Measurements from ENCODE around the gene MGMT. TPM values are rescaled to one million over a fixed set of nuclear protein-coding genes. Genes with fewer than 3 reads are reported as not detected.

MGMT gene
- total and polyA plus RNA-seq, 9 of the 15 experiments (the other 6 are each of a cell fraction or from before 2014, with no cell fraction given), result 0.03 to 0.29 (median 0.11) TPM; not detected in 4

- peaks cover 0 to 16% of the 10 kb centered on the region in 2 experiments; a peak in 2 of 5 replicates for H3K27me3 ChIP-seq (ENCODE audit: control insufficient read depth in 2 of 2, insufficient read depth in 2 of 2, low read length in 2 of 2)
- no TSS peak for BruUV-seq (replicated peaks)
- ChIA-PET CTCF (ENCODE audit: low intra/inter-chr PET ratio) (no interaction called here), POLR2A (no interaction called here)
- no peak for FAIRE-seq
- DNase-seq (ENCODE audit: extremely low read depth in 1 of 4, low spot score in 3 of 4), result no peak
- H4K20me1 ChIP-seq (replicated peaks; ENCODE audit: control insufficient read depth, insufficient read depth, low read length), result no peaks in the 10 kb centered on the region
- H3K36me3 ChIP-seq (ENCODE audit: control insufficient read depth, insufficient read depth, low read length), result no peaks in the 10 kb centered on the region
- no peak for ATAC-seq
- H3K9me3 ChIP-seq (replicated peaks; ENCODE audit: control insufficient read depth, insufficient read depth, low read depth, low read length), result no peaks in the 10 kb centered on the region
- TF ChIP-seq MAFF (IDR thresholded peaks at IDR 0.05; ENCODE audit: low read length) (no peak), DDX20 (tag; IDR thresholded peaks at IDR 0.05; ENCODE audit: low read depth) (no peak), NBN (IDR thresholded peaks at IDR 0.05; ENCODE audit: low read depth) (no peak), HNRNPH1 (optimal IDR thresholded peaks at IDR 0.05; ENCODE audit: low read depth, low read length) (no peak), MTA2 (IDR thresholded peaks at IDR 0.05; ENCODE audit: low read depth) (no peak), ZKSCAN3 (CRISPR knock-in tag; IDR thresholded peaks at IDR 0.05) (no peak), BRF2 (IDR thresholded peaks at IDR 0.05; ENCODE audit: borderline replicate concordance, insufficient read depth, insufficient read length) (no peak), FOXA1 (IDR thresholded peaks at IDR 0.05; ENCODE audit: borderline replicate concordance) (no peak), ZNF408 (CRISPR knock-in tag; IDR thresholded peaks at IDR 0.05; ENCODE audit: low read depth) (no peak), ZBTB7A (IDR thresholded peaks at IDR 0.05; ENCODE audit: borderline replicate concordance, control insufficient read depth, low read depth, low read length) (no peak), SREBF1 (IDR thresholded peaks at IDR 0.05; ENCODE audit: borderline replicate concordance, low read depth, low read length) (no peak), NONO (IDR thresholded peaks at IDR 0.05; ENCODE audit: low read depth in 2 of 2, low read length in 1 of 2) (no peak), ZNF184 (CRISPR knock-in tag; IDR thresholded peaks at IDR 0.05) (no peak), POU5F1 (IDR thresholded peaks at IDR 0.05; ENCODE audit: borderline replicate concordance, low read depth, low read length, partially characterized antibody) (no peak), ZNF277 (CRISPR knock-in tag; IDR thresholded peaks at IDR 0.05; ENCODE audit: borderline replicate concordance) (no peak), HLTF (IDR thresholded peaks at IDR 0.05) (no peak), ZNF12 (CRISPR knock-in tag; IDR thresholded peaks at IDR 0.05) (no peak), MLLT1 (IDR thresholded peaks at IDR 0.05) (no peak), CEBPG (CRISPR knock-in tag; IDR thresholded peaks at IDR 0.05) (no peak), CEBPG (tag; conservative IDR thresholded peaks at IDR 0.05 in 1 of 2, IDR thresholded peaks at IDR 0.05 in 1 of 2) (no peak)
- in situ Hi-C loops (cut with MboI) (no loop called here), intact Hi-C loops (cut with micrococcal nuclease) (no loop called here)
- no peak overlapping the region for H3K4me3 ChIP-seq
- H2AFZ ChIP-seq (ENCODE audit: low read depth, low read length), result no peak overlapping the region
- no peak overlapping the region for H3K27ac ChIP-seq (ENCODE audit: extremely low read depth, low read depth, low read length)
- H3K9me1 ChIP-seq (ENCODE audit: control insufficient read depth, insufficient read depth, low read length), result no peaks in the 10 kb centered on the region
- no peak overlapping the region for H3K4me2 ChIP-seq (ENCODE audit: insufficient read depth, low read length)
- WGBS (ENCODE audit: insufficient coverage, low coverage, missing lambda C conversion rate), result 3% methylated on average over 9 of the region's 9 CpGs
- H3K4me1 ChIP-seq (replicated peaks in 1 of 2; ENCODE audit: control insufficient read depth in 2 of 2, insufficient read depth in 2 of 2, low read length in 2 of 2), result no peaks in the 10 kb centered on the region
- H3K79me2 ChIP-seq (ENCODE audit: control insufficient read depth, insufficient read depth, low read length), result no peaks in the 10 kb centered on the region
- no peak overlapping the region for H3K9ac ChIP-seq (ENCODE audit: insufficient read depth in 1 of 2, low read depth in 2 of 2, low read length in 2 of 2)
Observed at GRCh38 chr10:129755621-129756020, 288.6 kb downstream of the MGMT start.

Measured in K562 (cell line).